ENCODE measurements around the gene PGP.

The PGP gene

DNA sequence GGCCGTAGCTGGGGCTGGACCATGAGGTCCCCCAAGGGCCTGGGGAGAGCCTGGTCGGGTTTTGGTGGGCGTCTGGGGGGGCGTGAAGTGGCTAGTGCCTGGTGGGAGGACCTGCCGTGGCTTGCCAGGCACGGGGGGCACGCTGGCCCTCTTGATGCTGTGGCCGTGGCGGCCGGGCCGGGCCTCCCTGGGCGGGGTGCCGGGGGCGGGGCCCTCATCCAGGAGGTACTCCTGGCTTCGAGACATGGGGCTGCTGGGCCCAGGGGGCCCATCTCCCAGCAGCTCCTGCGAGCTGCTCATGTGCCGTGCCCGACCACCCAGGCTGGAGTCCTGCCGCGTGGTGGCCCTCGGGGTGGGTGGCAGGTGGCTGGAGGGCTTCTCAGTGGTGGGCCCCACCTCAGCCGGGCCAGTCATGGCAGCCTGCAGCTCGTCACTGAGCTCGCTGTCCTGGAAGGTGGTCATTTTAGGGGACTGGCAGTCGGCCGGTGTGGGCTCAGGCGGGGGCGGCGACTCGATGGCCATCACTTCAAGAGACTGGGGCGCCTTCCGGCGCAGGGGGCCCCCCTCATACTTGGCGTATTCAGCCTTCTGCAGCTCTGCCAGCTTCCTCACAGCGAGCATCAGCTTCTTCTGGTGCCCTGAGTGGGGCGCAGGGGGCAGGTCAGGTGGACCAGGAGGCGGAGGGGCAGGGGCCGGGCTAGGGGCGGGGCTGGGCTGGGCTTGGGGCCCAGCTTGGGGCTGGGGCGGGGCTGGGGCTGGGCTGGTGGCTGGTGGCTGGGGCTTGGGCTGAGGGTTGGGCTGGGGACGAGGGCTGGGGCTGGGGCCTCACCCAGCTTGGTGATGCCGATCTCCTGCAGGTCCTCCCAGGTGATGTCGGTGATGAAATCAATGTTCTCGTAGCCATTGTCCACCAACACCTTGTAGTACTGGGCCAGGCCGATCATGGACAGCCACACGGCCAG, 33.4 kb downstream of the PGP start:
- no peak for DNase-seq (ENCODE audit: low spot score)

DNA sequence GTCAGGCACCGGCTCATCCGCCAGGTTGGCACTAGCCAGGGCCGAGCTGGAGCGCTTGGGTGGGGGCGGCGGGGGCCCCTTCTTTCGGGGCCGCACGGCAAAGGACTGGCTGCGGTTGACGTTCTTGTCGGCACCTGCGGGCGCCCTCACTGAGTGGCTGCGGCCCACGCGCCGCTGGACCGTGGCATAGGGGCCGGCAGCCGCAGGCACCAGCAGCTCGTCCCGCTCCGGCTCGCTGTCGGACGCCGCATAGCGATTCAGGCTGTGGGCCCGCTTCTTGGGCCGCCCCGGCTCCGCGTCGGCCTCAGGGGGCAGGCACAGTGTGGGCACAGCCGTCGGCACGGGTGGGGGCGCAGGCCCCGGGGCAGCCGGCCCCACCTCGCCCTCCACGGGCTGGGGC, 34.2 kb downstream of the PGP start:
- no peak for DNase-seq (ENCODE audit: low spot score)

DNA sequence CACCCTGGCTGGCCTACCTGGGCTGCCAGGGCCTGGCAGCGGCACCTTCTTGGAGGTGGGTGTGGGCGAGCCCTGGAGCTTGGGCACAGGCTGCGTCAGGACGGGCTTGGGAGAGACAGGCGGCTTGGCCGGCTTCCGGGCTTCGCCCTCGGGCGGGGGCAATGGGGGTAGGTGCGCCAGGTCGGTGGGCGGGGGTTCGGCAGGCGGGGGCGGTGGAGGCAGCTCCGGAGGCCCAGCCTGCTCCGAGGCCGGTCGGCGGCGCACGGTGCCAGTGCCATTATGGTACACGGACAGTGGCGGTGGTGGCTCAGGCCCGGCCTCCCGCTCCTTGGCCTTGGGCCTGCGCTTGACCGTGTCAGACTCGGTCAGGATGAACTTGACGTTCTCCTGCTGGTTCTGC, 35.1 kb downstream of the PGP start:
- no peak for DNase-seq (ENCODE audit: low spot score)

DNA sequence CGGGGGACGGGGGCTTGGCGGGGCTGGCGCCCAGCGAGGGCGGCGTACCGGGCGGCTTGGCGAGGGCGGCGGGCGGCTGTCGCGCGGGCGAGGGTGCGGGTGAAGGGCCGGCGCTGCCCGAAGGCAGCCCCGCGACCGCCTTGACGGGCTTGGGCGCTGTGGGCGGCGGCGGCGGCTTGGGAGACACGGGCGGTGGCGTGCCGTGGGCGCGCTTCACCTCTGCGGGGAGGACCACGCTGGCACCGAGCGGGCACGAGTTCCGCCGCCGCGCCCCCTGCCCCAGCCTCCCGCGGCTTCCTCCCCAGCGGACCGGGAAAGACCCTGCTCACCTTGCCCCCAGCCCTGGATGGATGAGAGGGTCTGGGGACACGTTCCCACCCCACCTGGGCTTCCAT, 35.5 kb downstream of the PGP start:
- no peak for DNase-seq (ENCODE audit: low spot score)

DNA sequence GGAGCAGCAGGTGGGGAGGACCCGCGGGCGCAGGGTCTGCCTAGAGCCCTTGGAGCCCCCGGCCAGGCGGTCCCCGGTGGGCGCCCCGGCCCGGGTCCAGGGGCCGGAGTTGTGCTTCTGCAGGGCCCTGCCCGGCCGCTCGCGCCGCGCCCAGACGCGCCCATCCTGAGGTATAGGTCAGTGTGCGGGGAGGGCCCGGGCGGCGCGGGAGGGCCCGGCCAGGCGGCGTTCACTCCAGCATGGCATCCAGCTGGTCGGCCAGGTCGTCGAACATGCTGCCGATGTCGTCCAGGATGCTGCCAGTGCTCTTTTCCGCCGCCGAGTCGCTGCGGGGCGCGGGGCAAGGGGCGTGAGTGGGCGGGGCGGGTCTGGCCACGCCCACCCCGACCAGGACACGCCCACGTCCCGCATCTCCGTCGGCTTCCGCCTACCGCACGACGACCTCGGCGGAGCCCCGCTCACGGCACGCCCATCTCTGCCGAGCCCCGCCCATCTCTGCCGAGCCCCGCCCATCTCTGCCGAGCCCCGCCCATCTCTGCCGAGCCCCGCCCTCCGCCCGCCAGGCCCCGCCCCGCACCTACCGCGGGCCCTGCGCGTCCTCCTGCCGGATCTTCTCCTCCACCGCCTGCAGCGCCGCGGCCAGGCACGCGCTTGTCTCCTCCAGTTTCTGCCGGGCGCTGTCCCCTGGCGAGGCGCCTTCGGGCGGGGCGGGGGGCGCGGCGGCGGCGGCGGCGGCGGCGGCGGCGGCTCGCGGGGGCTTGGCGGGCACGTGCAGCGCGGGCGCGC, 36.1 kb downstream of the PGP start:
- DNase-seq (ENCODE audit: low spot score): peak; percentile 23

DNA sequence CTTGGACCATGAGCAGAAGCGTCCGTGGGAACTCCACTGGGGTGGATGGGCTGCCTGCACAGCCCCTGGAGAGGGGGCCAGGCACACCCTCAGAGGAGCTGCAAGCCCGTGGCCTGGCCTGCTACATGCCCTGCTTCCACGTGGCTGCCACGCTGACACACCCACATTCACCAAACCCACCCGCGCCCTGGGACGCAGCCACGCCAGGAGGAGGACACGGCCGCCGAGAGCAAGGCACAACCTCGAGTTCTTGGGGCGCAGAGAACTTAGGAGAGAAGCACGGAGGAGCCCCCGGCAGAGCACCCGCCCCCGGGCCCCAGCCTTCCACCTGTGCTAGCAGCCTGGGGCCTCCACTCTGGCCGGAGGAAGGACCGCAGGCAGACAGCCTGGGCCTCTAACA, 37.1 kb downstream of the PGP start:
- no peak for DNase-seq (ENCODE audit: low spot score)

DNA sequence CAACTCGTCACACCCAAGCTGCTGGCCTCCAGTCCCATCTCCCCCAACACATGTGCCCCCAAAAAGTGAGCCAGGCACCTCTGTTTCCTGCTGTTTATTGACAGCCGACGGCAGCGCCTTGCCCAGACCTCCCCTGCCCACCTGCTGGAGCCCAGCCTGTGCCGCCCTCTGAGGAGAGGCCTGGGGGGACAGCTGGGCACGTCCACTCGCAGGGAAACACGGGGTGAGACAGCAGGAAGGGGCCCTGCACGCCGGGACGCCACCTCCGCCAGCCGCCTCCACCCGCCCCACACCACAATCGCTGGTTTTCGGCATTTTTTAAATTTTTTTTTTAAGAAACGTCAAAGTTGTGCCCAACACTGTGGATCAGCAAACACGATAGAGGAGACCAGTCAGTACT, 37.5 kb downstream of the PGP start:
- DNase-seq (ENCODE audit: low spot score): no peak

DNA sequence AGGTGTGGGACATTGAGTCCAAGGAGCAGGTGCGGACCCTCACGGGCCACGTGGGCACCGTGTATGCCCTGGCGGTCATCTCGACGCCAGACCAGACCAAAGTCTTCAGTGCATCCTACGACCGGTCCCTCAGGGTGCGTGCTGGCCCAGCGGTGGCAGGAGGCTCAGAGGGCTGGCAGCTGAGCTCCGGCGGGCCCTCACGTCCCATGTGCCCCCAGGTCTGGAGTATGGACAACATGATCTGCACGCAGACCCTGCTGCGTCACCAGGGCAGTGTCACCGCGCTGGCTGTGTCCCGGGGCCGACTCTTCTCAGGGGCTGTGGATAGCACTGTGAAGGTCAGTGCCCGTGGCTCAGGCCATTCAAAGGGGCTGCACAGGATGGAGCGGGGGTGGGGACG, 38.6 kb downstream of the PGP start:
- DNase-seq (ENCODE audit: low spot score): no peak

DNA sequence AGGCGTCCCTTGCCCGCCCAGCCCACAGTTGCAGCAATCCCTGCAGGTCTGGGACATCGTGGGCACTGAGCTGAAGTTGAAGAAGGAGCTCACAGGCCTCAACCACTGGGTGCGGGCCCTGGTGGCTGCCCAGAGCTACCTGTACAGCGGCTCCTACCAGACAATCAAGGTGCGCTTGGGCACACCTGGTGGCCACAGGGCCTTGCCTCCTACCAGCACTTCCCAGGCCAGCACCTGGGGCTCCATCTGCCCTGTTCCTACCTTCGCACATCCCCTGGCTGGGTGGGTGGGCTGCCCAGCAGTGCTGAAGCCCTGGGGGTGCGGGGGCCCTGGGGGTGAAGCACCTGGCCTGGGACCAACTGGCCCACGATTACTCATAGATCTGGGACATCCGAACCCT, 39.2 kb downstream of the PGP start:
- no peak for DNase-seq (ENCODE audit: low spot score)

DNA sequence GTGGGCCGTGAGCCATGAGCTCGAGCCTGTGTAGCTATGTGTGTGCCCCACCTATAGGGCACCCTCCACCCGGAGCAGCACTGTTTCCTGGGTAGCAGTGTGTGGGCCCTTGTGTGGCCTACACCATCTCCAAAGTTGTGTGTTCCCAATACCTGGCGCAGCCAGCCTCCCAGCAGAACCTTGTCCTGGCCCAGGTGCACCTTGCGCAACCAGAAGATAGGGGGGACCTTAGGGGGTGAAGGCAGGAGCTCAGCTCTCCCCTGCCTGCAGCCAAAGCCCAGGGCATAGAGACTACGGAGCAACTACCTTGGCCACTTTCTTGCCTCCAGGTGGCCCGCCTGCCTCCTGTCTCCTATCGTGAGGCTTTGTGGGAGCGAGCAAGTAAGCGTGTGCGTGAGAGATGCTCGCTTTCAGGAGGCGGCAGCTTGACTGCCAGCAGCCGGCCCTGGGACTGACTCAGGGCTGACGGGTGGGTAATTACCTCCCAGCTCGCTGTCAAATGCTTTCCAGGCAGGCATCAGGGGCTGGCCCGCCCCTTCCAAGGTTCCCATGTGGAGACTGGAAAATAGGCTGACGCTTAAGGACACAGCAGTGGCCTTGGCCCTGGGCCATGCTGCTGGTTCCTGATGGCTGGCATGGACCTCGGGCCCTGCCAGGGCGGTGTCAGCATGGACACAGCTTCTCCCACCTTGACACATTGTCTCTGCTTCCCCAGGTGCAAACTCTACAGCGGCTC, 40.1 kb downstream of the PGP start:
- DNase-seq (ENCODE audit: low spot score): no peak

DNA sequence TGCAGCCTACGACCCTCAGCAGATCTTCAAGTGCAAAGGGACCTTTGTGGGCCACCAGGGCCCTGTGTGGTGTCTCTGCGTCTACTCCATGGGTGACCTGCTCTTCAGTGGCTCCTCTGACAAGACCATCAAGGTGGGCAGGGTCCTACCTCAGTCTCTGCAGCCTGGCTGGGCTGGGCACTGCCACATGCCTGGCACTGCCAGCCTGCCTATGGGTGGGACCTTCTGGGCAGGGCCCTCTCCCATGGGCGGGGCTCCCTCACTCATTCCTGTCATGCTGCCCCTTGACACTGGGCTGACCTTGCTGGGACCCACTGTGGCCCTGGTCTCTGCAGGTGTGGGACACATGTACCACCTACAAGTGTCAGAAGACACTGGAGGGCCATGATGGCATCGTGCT, 40.7 kb downstream of the PGP start:
- no peak for DNase-seq (ENCODE audit: low spot score)

DNA sequence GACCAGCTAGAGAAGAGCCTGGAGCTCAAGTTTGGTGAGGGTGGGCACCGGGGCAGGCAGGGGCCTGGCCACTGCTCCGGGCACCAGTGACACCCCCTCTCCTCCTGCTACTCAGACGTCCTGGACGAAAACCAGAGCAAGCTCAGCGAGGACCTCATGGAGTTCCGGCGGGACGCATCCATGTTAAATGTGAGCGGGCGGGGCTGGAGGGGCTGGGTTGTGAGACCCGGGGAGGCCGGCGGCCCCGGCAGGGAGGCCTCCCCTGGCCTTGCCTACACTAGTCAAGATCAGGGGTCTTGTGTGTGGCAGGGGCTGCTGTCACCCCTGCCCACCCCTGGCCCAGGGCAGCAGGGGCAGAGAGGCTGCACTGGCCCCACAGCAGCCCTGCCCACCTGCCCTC, 41.3 kb downstream of the PGP start:
- no peak for DNase-seq (ENCODE audit: low spot score)

DNA sequence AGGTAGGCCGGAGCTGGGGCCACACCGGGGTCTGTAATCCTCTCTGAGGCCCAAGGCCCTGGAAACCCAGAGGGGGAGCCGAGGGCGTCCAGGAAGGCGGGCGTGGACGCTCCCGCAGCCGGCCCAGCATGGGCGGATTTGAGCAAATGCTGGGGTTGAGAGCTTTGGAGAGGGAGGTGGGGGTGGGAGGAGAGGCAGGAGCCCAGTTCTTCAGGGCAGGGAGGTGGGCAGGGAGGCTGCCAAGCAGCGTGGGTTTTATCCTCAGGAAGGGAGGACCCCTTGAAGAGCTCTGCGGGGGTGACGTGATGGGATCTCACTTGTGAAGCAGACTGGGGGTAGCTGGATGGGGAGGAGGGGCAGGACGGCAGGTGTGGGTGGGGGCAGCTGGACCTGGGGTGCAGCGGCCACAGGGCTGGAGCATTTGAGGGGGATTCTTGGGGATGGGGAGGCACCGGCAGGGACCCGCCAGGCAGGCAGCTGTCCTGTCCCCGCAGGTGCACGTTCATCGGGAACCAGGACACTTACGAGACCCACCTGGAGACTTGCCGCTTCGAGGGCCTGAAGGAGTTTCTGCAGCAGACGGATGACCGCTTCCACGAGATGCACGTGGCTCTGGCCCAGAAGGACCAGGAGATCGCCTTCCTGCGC, 41.8 kb downstream of the PGP start:
- DNase-seq (ENCODE audit: low spot score): no peak

DNA sequence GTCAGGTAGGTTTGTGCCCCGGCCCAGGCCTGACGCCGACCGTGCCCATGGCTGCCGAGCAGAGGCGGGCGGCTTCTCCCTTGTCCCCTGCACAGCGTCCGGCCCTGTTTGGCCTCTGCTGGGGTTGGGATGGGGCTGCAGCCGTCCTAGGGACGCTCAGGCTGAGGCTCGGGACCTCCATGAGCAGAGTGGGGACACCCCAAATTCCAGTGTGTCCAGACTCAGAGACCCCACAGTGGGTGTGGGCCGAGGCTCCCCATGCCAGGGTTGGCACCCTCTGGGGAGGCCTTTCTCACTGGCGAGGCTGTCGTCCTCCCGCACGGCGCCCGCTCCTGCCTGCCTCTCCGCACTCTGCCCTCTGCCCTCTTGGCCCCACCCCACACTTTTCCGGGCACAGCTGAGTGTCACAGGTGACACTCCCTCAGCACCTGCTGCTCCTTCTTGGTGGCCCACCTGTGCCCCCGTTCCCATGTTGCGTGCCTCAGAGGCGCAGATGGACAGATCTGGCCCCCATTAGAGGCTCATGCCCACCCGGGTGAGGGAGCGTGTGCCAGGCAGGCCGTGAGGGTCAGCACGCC, 43.0 kb downstream of the PGP start:
- DNase-seq (ENCODE audit: low spot score): no peak

DNA sequence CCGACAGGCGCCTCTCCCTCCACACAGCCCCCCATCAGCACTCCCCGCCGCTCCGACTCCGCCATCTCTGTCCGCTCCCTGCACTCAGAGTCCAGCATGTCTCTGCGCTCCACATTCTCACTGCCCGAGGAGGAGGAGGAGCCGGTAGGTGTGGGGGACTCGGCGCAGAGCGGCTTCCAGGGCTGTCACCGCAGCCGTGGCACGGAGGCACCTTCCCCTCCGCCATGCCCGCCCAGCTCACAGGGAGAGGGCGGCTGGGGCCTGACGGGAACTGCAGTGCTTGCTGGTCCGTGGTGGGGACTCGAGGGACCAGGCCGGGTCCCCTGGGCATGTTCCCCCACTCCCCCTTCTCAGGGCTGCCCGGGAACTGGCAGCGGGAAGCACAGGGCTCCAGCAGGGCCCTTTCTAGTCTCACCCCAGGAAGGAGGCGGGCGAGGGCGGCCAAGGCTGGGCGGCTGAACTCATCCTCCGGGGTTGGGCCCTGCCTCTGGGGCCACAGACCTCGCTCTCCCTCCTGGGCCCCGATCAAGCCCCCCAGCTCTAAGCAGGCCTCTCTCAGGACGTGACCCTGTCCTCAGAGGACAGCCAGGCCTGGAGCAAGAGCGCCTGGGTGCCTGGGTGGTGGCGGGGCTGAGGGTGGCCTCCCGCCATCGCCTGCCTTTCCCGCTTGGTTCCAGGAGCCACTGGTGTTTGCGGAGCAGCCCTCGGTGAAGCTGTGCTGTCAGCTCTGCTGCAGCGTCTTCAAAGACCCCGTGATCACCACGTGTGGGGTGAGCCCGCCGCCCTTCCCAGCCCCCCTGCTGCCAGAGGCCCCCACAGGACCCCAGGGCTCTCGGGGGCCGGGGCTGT, 43.8 kb downstream of the PGP start:
- DNase-seq (ENCODE audit: low spot score): no peak

DNA sequence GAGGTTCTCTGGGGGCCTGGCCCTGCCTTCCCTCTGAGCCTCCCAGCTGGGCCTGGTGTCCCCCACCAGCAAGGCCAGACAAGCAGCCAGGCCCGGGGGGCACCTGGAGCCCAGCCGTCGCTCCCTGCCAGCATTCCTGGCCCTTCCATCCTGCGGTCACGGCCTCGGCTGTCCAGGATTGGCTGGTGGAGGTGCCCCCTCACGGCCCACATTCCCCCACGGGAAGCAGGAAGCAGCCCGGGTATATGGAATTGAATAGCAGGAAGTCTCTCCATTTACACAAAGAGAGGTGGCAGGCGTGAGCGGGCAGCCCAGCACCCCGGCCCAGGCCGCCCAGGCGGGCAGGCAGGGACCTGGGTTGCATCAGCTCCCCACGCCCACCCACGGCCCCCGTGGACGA, 44.6 kb downstream of the PGP start:
- DNase-seq (ENCODE audit: low spot score): no peak

DNA sequence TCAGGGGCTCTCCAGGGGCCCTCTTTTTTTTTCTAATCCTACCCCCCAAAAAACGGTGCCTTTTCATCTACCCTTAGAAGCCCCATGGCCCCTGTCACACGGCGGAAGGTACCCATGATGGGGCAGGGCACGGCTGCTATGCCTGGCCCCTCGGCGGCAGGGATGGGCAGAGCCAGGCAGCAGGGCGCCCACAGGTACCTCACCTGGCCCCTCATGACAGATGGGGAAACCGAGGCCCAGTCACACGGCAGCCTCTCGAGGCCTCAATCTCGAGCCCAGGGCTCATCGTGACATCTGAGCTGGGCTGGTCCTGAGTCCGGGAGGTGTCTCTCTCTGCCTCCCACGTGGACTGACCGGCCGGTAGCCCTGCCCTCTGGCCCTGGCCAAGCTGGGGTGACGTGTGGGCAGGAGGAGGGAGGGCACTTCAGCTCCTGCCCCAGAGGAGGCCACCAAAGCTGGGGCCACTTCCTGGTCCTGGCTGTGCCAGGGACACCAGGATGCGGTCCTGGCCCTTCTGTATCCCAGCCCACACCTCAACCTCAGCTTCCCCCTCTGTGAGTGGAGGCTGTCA, 47.5 kb downstream of the PGP start:
- no peak for DNase-seq (ENCODE audit: low spot score)

DNA sequence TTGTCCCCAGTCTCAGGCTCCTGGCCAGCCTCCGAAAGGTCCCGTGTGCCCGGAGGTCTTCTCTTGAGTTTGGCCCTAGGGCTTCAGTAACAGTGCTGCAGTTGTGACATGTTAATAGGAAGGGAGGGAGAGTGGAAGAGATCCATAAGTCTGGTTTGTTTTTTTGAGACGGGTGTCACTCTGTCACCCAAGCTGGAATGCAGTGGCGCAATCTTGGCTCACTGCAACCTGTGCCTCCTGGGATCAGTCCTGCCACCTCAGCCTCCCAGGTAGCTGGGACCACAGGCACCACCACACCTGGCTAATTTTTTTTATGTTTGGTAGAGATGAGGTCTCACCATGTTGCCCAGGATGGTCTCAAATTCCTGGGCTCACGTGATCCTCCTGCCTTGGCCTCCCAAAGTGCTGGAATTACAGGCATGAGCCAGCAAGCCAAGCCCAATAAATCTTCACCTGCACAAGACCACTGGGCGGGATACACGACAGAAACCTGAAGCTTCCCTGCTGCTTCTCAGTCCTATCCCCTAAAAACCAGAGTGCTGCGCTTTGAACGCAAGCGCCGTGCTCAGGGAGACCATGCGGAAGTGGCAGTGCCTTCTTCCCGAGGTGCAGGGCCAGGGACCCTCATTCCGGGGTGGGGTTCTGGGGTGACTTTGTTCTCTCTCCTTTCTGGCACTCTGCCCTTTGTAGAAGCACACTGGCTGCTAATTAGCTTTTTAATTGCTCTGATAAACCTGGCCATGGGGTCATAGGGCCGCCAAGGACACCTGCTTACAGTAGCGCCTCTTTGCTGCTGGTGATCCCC, 48.2 kb downstream of the PGP start:
- DNase-seq (ENCODE audit: low spot score): no peak

DNA sequence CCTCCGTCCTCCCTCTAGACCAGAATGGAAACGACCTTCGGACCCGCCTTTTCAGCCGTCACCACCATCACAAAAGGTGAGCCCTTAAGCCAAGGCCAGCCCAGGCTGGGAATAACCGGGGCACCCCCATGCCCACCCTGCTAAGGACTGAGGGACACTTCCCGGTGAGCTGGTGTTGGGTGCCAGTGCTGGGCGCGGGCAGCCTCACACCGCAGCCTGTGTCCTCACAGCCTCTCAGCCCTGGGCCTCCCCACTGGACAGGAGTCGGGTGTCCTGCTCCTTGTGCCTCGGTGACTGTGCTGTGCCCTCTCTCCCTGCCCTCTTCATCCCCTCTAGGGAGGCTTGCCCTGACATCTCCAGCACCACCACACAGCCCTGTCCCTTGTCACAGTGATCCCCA, 48.8 kb downstream of the PGP start:
- DNase-seq (ENCODE audit: low spot score): no peak

Measured in hematopoietic multipotent progenitor cell treated with erythropoietin and hydrocortisone succinate and interleukin-3 and kit ligand, for 17 days (in vitro differentiated cells).